H1 (cell line): ENCODE results near the gene HTR1B. TPM values are rescaled to one million over a fixed set of nuclear protein-coding genes. Genes with fewer than 3 reads are reported as not detected.

Experiments used
- CTCF ChIA-PET: fragments of 300-600 bp; sonication (Branson Sonifier 250); formaldehyde crosslinking; loops from one replicate; lab custom pipeline; 2021; ENCODE audit not compliant: partially characterized antibody; lab: Charles Lee
- POLR2A ChIA-PET: fragments of 300-600 bp; sonication (Branson Sonifier 250); formaldehyde crosslinking; loops from one replicate; lab custom pipeline; 2021; ENCODE audit warnings: inconsistent platforms; ENCODE audit not compliant: partially characterized antibody; lab: Charles Lee
- DNase-seq, 2 experiments: peaks; one replicate each; pipeline versions ENCODE4 v3.0.0 to v3.0.0-alpha.2; 2010 to 2022; ENCODE audit warnings: low spot score in 2 of 2, low read depth in 1 of 2, mixed read lengths in 1 of 2
- FAIRE-seq: peaks from 2 replicates; lab custom pipeline; 2011; peaks lifted over from hg19 to GRCh38; lab: Jason Lieb, UNC
- H2AFZ ChIP-seq: 2 replicates; pipeline ENCODE4 v1.8.1; 2012; ENCODE audit warnings: low read length, inconsistent platforms
- H2AK5ac ChIP-seq: 2 replicates; pipeline ENCODE4 v1.6.1; 2013; ENCODE audit warnings: low read depth, low read length
- H2BK120ac ChIP-seq: replicated peaks from 2 replicates; pipeline ENCODE3; 2013; ENCODE audit warnings: low read depth, low read length, inconsistent platforms
- H2BK12ac ChIP-seq: 2 replicates; pipeline ENCODE4 v1.6.1; 2013; ENCODE audit warnings: low read depth, low read length
- H2BK15ac ChIP-seq: 2 replicates; pipeline ENCODE4 v1.6.1; 2013; ENCODE audit warnings: low read length
- H2BK20ac ChIP-seq: 2 replicates; pipeline ENCODE4 v1.6.1; 2013; ENCODE audit warnings: low read length
- H2BK5ac ChIP-seq: 2 replicates; pipeline ENCODE4 v1.6.1; 2013; ENCODE audit warnings: low read depth, low read length
- H3K14ac ChIP-seq: 2 replicates; pipeline ENCODE4 v1.6.1; 2013; ENCODE audit warnings: inconsistent platforms; ENCODE audit not compliant: insufficient read length
- H3K18ac ChIP-seq: 2 replicates; pipeline ENCODE4 v1.6.1; 2013; ENCODE audit warnings: low read length; ENCODE audit errors: extremely low read depth
- H3K23ac ChIP-seq: 2 replicates; pipeline ENCODE4 v1.6.1; 2013; ENCODE audit warnings: inconsistent platforms; ENCODE audit not compliant: insufficient read length
- H3K23me2 ChIP-seq: 2 replicates; pipeline ENCODE4 v1.6.1; 2013; ENCODE audit warnings: low read depth, low read length
- H3K27ac ChIP-seq: 2 replicates; pipeline ENCODE4 v1.6.1; 2011; ENCODE audit warnings: low read depth, low read length, inconsistent platforms
- H3K27me3 ChIP-seq, 4 experiments: replicated peaks in 1 of 4; 1 replicate in 1 of 4; 2 replicates in 3 of 4; pipeline versions ENCODE4 v1.6.1 to v1.8.1; 2011 to 2013; ENCODE audit warnings: low read length in 3 of 4, mild to moderate bottlenecking in 3 of 4, inconsistent platforms in 2 of 4, mixed read lengths in 2 of 4, moderate library complexity in 1 of 4; ENCODE audit not compliant: control insufficient read depth in 3 of 4, insufficient read depth in 3 of 4; ENCODE audit errors: extremely low read depth in 1 of 4
- H3K36me3 ChIP-seq, 4 experiments: 2 replicates each; pipeline versions ENCODE4 v1.6.1 to v1.8.1; 2011 to 2013; ENCODE audit warnings: mild to moderate bottlenecking in 4 of 4, low read length in 3 of 4, moderate library complexity in 2 of 4, control low read depth in 1 of 4, inconsistent platforms in 1 of 4; ENCODE audit not compliant: insufficient read depth in 4 of 4, control insufficient read depth in 2 of 4
- H3K4ac ChIP-seq: replicated peaks from 2 replicates; pipeline ENCODE3; 2013; ENCODE audit warnings: low read length, low read depth, mixed read lengths, inconsistent platforms; ENCODE audit not compliant: insufficient read length
- H3K4me1 ChIP-seq, 4 experiments: replicated peaks in 1 of 4; 1 replicate in 1 of 4; 2 replicates in 3 of 4; pipeline versions ENCODE4 v1.6.1 to v1.8.1; 2011 to 2013; ENCODE audit warnings: low read length in 3 of 4, inconsistent platforms in 2 of 4, mixed read lengths in 1 of 4; ENCODE audit not compliant: insufficient read depth in 4 of 4, control insufficient read depth in 3 of 4
- H3K4me2 ChIP-seq, 2 experiments: 2 replicates each; pipeline versions ENCODE4 v1.6.1 to v1.8.1; 2011 to 2013; ENCODE audit warnings: low read depth in 2 of 2, low read length in 2 of 2, control low read depth in 1 of 2, inconsistent platforms in 1 of 2, mild to moderate bottlenecking in 1 of 2; ENCODE audit not compliant: insufficient read depth in 1 of 2
- H3K4me3 ChIP-seq, 4 experiments: fragments of 200-600, 300-600 bp in 1 of 4; sonication (generic), shearing (Covaris generic), sonication (Bioruptor Twin) in 1 of 4; 2 replicates each; pipeline versions ENCODE4 v1.5.1 to v1.8.1; 2011 to 2016; ENCODE audit warnings: low read length in 4 of 4, low read depth in 3 of 4, control low read depth in 2 of 4, inconsistent platforms in 2 of 4, mild to moderate bottlenecking in 2 of 4, mixed read lengths in 1 of 4, moderate library complexity in 1 of 4; ENCODE audit not compliant: insufficient read depth in 2 of 4; ENCODE audit errors: extremely low read depth in 1 of 4
- H3K56ac ChIP-seq: replicated peaks from 2 replicates; pipeline ENCODE3; 2013; ENCODE audit warnings: low read depth, mild to moderate bottlenecking, mixed read lengths, low read length, inconsistent platforms; ENCODE audit not compliant: insufficient read length
- H3K79me1 ChIP-seq: 2 replicates; pipeline ENCODE4 v1.6.1; 2013; ENCODE audit warnings: low read depth, low read length, control low read depth
- H3K79me2 ChIP-seq, 2 experiments: 2 replicates each; pipeline versions ENCODE4 v1.6.1 to v1.8.1; 2012 to 2013; ENCODE audit warnings: low read length in 2 of 2, mild to moderate bottlenecking in 2 of 2, inconsistent platforms in 1 of 2; ENCODE audit not compliant: insufficient read depth in 2 of 2, control insufficient read depth in 1 of 2
- H3K9ac ChIP-seq, 4 experiments: replicated peaks in 1 of 4; 1 replicate in 1 of 4; 2 replicates in 3 of 4; pipeline versions ENCODE4 v1.6.1 to v1.8.1; 2011 to 2013; ENCODE audit warnings: low read depth in 3 of 4, low read length in 3 of 4, control low read depth in 2 of 4, mild to moderate bottlenecking in 2 of 4, moderate library complexity in 2 of 4, inconsistent platforms in 1 of 4; ENCODE audit errors: extremely low read depth in 1 of 4
- H3K9me3 ChIP-seq, 2 experiments: 2 replicates each; pipeline versions ENCODE4 v1.6.1 to v1.8.1; 2012 to 2013; ENCODE audit warnings: mild to moderate bottlenecking in 2 of 2, moderate library complexity in 2 of 2, control low read depth in 1 of 2, inconsistent platforms in 1 of 2, low read depth in 1 of 2, low read length in 1 of 2, mixed read lengths in 1 of 2; ENCODE audit not compliant: insufficient read depth in 2 of 2
- H4K20me1 ChIP-seq, 2 experiments: replicated peaks in 1 of 2; 2 replicates each; pipeline versions ENCODE3 to v1.8.1; 2011 to 2013; ENCODE audit warnings: inconsistent platforms in 2 of 2, low read length in 2 of 2, mild to moderate bottlenecking in 1 of 2; ENCODE audit not compliant: insufficient read depth in 2 of 2, control insufficient read depth in 1 of 2
- H4K5ac ChIP-seq: 2 replicates; pipeline ENCODE4 v1.6.1; 2013; ENCODE audit warnings: low read length, low read depth, mixed read lengths, inconsistent platforms; ENCODE audit not compliant: insufficient read length
- H4K8ac ChIP-seq: 2 replicates; pipeline ENCODE4 v1.8.0; 2013; ENCODE audit warnings: mild to moderate bottlenecking, moderate library complexity, low read length, inconsistent platforms; ENCODE audit not compliant: insufficient read depth; ENCODE audit errors: extremely low read depth
- H4K91ac ChIP-seq: replicated peaks from 2 replicates; pipeline ENCODE3; 2013; ENCODE audit warnings: low read length, mixed read lengths, inconsistent platforms; ENCODE audit not compliant: insufficient read length
- POU5F1 ChIP-seq: IDR thresholded peaks from 2 replicates; pipeline ENCODE4 v1.6.1; 2011; ENCODE audit warnings: low read depth, mild to moderate bottlenecking, low read length, moderate library complexity
- SIX5 ChIP-seq: IDR thresholded peaks from 2 replicates; pipeline ENCODE4 v1.6.1; 2011; ENCODE audit warnings: mild to moderate bottlenecking, low read depth, low read length
- SP2 ChIP-seq: IDR thresholded peaks from 2 replicates; pipeline ENCODE4 v1.6.1; 2012; ENCODE audit warnings: mild to moderate bottlenecking, low read length, inconsistent platforms
- TBP ChIP-seq: IDR thresholded peaks from 2 replicates; pipeline ENCODE4 v1.6.1; 2011; ENCODE audit warnings: low read depth, low read length, improper control_type of control experiment
- WGBS, 2 experiments: shearing (Covaris generic) in 1 of 2; methylation state at CpG; one replicate each; pipeline versions ENCODE4 v1.1.6 to v1.1.7; 2013 to 2015; ENCODE audit warnings: low lambda C conversion rate in 2 of 2, mixed read lengths in 2 of 2, inconsistent platforms in 1 of 2, low coverage in 1 of 2, missing lambda C conversion rate in 1 of 2; ENCODE audit not compliant: insufficient replicate concordance in 2 of 2, insufficient coverage in 1 of 2, insufficient read length in 1 of 2; ENCODE audit errors: extremely low coverage in 1 of 2, missing lambda C conversion rate in 1 of 2; 5-methylcytosine and 5-hydroxymethylcytosine counted together
- polyA plus RNA-seq, 7 experiments: library from polyadenylated mRNA; depleted of rRNA in 3 of 7; stranded (reverse) in 5 of 7; unstranded in 2 of 7; fragments of >200 nt in 5 of 7; fragments of 200-250 nt in 2 of 7; gene quantifications; 1 replicate in 5 of 7; 2 replicates in 1 of 7; 4 replicates in 1 of 7; pipeline versions ENCODE4 v1.2.1 to v1.2.3, GENCODE V29; 2011 to 2013; ENCODE audit warnings: missing spikeins in 2 of 7, mixed read lengths in 2 of 7
- total RNA-seq: library from RNA; stranded (reverse); fragmentation: NEBNext Ultra II Directional; extraction: Animal tissue kit (Norgen Biotek cat#: 25700); gene quantifications from 2 replicates; pipeline ENCODE4 v1.2.1, GENCODE V29; 2021

HTR1B gene
- total and polyA plus RNA-seq, 2 of the 8 experiments (the other 6 are each of a cell fraction or from before 2014, with no cell fraction given) = 1.1 to 1.4 TPM

GRCh38 chr6:77470983-77471382 is 7.7 kb upstream of the HTR1B start:
- Histone ChIP-seq H2BK120ac (no peak overlapping the region), H3K27ac (no peak overlapping the region), H3K23ac (no peak overlapping the region), H4K8ac (no peak overlapping the region), H3K27me3 (peaks cover 0 to 13% (median 11%) of the 10 kb centered on the region in 4 experiments; a peak in 4 of 7 replicates), H2BK20ac (no peak overlapping the region), H3K23me2 (peaks cover 12% of the 10 kb centered on the region), H3K9ac (no peak overlapping the region), H2BK12ac (no peak overlapping the region), H3K36me3 (no peaks in the 10 kb centered on the region), H3K9me3 (no peaks in the 10 kb centered on the region), H2AK5ac (no peak overlapping the region), H3K79me2 (no peaks in the 10 kb centered on the region), H3K4me3 (no peak overlapping the region), H4K20me1 (no peaks in the 10 kb centered on the region), H3K14ac (no peak overlapping the region), H3K4ac (no peak overlapping the region), H3K18ac (no peak overlapping the region), H4K91ac (no peak overlapping the region), H2BK5ac (no peak overlapping the region), H3K56ac (no peak overlapping the region), H2AFZ (no peak overlapping the region), H3K79me1 (no peaks in the 10 kb centered on the region), H2BK15ac (no peak overlapping the region), H4K5ac (no peak overlapping the region), H3K4me1 (peaks cover 3 to 6% (median 4%) of the 10 kb centered on the region in 4 experiments; a peak in 5 of 7 replicates), H3K4me2 (no peak overlapping the region)
- POLR2A ChIA-PET = no interaction called here
- WGBS, 2 experiments = 63% methylated on average over 1 of the region's 1 CpG; no CpG with 5 or more reads in 1 of the 2 experiments
- DNase-seq (no peak), FAIRE-seq (no peak)
- CTCF ChIA-PET = interaction anchor here (12.9 kb wide), 1 partner anchor 8 kb away, joined by 112 read pairs; the partner anchor contains the start of gene HTR1B
- TF ChIP-seq TBP (no peak), SP2 (no peak), SIX5 (no peak), POU5F1 (no peak)
